HEK293T (cell line): ENCODE measurements around the gene CEP95.
A peak's percentile ranks its signal among the peaks of the same experiment; 100 is the strongest.

ENCODE experiments used
- CTCF ChIA-PET: fragments of 350-600 bp; formaldehyde crosslinking; extraction: SDS; loops from one replicate; lab custom pipeline; 2021; ENCODE audit warnings: antibody characterized with exemption, inconsistent platforms; lab: Yijun Ruan, JAX
- POLR2A ChIA-PET: fragments of 350-600 bp; formaldehyde crosslinking; extraction: SDS; loops from one replicate; lab custom pipeline; 2020; ENCODE audit warnings: antibody characterized with exemption, inconsistent platforms; lab: Yijun Ruan, JAX
- DNase-seq: peaks from one replicate; pipeline ENCODE4 v3.0.0; 2012; ENCODE audit warnings: mixed read lengths; ENCODE audit errors: extremely low spot score
- ARNT ChIP-seq: fragments of 450-650 bp; IDR thresholded peaks from 2 replicates; pipeline ENCODE4 v1.6.1; 2017; ENCODE audit warnings: mild to moderate bottlenecking
- BHLHE40 ChIP-seq: fragments of 450-650 bp; IDR thresholded peaks from 2 replicates; pipeline ENCODE4 v1.6.1; 2016; ENCODE audit warnings: mild to moderate bottlenecking, moderate library complexity, borderline replicate concordance
- CTBP1 ChIP-seq: fragments of 450-650 bp; IDR thresholded peaks from 2 replicates; pipeline ENCODE4 v1.6.1; 2016; ENCODE audit warnings: borderline replicate concordance
- ELF4 ChIP-seq: fragments of 450-650 bp; IDR thresholded peaks from 2 replicates; pipeline ENCODE4 v1.6.1; 2017; ENCODE audit warnings: antibody characterized with exemption
- FOXA1 ChIP-seq: fragments of 450-650 bp; IDR thresholded peaks from 2 replicates; pipeline ENCODE4 v1.6.1; 2016; ENCODE audit warnings: mild to moderate bottlenecking
- FOXK2 ChIP-seq: fragments of 450-650 bp; IDR thresholded peaks from 2 replicates; pipeline ENCODE4 v1.6.1; 2016; ENCODE audit warnings: mild to moderate bottlenecking
- FOXM1 ChIP-seq: fragments of 450-650 bp; IDR thresholded peaks from 2 replicates; pipeline ENCODE4 v1.6.1; 2017; ENCODE audit warnings: mild to moderate bottlenecking, borderline replicate concordance
- HDGF ChIP-seq: fragments of 450-650 bp; IDR thresholded peaks from 2 replicates; pipeline ENCODE4 v1.6.1; 2017; ENCODE audit warnings: antibody characterized with exemption, borderline replicate concordance
- L3MBTL2 ChIP-seq: fragments of 450-650 bp; conservative IDR thresholded peaks from 2 replicates; pipeline ENCODE4 v1.6.1; 2016; ENCODE audit warnings: mild to moderate bottlenecking
- LEF1 ChIP-seq: fragments of 450-650 bp; IDR thresholded peaks from 2 replicates; pipeline ENCODE4 v1.6.1; 2017; ENCODE audit warnings: mild to moderate bottlenecking, borderline replicate concordance
- NFRKB ChIP-seq: fragments of 450-650 bp; IDR thresholded peaks from 2 replicates; pipeline ENCODE4 v1.6.1; 2016; ENCODE audit warnings: mild to moderate bottlenecking, moderate library complexity
- SP1 ChIP-seq: fragments of 450-650 bp; IDR thresholded peaks from 2 replicates; pipeline ENCODE4 v1.6.1; 2017
- SUZ12 ChIP-seq: fragments of 450-650 bp; IDR thresholded peaks from 2 replicates; pipeline ENCODE4 v1.6.1; 2016; ENCODE audit warnings: mild to moderate bottlenecking
- TARDBP ChIP-seq: fragments of 450-650 bp; IDR thresholded peaks from 2 replicates; pipeline ENCODE4 v1.6.1; 2016
- ZNF384 ChIP-seq: fragments of 450-650 bp; IDR thresholded peaks from 2 replicates; pipeline ENCODE4 v1.6.1; 2016
- TF ChIP-seq, protein P1 (sequence below): fragments of 450-650 bp; IDR thresholded peaks from 2 replicates; pipeline ENCODE4 v1.6.1; 2016

The CEP95 gene

DNA sequence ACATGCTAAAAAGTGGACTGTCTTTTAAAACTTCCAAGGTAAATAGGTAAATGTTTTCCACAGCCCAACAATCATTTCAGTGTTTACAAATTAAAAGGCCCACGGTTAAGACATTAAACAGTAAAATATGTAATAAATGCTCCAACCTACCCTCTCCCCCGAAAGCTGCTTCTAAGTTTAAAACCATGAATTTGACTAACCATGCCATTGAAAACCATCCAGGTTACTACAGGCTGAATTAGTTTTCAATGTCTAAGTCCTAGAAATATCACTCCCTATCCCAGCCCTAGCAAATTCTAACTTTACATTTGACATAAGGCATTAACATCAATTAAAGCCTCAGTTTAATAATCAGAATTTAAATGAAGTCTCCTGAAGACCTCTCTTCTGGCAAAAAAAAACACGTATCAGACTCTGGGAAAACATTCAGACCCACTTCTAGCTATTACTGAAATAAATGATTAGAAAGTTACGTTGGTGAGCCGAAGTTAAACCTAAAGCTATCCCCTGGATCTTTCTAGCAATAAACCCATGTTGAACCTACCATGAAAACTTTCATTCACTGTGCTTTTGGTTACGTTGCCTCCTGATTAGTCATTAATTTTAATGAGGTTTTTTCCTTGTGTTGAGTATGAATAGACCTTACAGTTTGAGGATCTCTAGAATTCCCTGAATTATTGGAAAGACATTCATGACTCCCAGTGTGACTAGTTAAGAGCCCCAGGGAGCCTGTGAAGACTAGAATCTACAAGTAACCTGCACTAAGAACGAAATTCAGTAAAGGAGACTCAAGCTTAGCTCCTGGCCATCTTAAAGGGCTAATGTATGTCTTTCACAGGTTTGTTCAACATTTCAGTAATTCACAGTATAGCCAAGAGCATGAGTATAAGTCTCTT is 8.2 kb upstream of the CEP95 start:
- POLR2A ChIA-PET, result interaction anchor here (2.6 to 5.6 kb wide), 2 partner anchors 8 to 151 kb away, joined by 8 to 153 read pairs; partner anchors contain the start of genes CEP95 and DDX5
- CTCF ChIA-PET, result interaction anchor here (1.1 to 3.6 kb wide), 2 partner anchors 8 to 78 kb away, joined by 4 to 16 read pairs; partner anchors contain the start of gene CEP95
- no peak for DNase-seq
- TF ChIP-seq ARNT (no peak), CTBP1 (no peak), BHLHE40 (peak; percentile 45; the same call in 1 of the 2 replicates), NFRKB (peak; percentile 45; the same call in 1 of the 2 replicates)

- ChIA-PET POLR2A (no interaction called here), CTCF (interaction anchor here (3.6 kb wide), 1 partner anchor 79 kb away, joined by 16 read pairs; no protein-coding TSS in a partner anchor)
- TF ChIP-seq, protein P1, sequence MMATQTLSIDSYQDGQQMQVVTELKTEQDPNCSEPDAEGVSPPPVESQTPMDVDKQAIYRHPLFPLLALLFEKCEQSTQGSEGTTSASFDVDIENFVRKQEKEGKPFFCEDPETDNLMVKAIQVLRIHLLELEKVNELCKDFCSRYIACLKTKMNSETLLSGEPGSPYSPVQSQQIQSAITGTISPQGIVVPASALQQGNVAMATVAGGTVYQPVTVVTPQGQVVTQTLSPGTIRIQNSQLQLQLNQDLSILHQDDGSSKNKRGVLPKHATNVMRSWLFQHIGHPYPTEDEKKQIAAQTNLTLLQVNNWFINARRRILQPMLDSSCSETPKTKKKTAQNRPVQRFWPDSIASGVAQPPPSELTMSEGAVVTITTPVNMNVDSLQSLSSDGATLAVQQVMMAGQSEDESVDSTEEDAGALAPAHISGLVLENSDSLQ, result no peak
- TF ChIP-seq SP1 (no peak), TARDBP (no peak), BHLHE40 (no peak), FOXA1 (no peak), NFRKB (no peak), FOXK2 (no peak), ZNF384 (no peak), CTBP1 (no peak), SUZ12 (no peak), ARNT (no peak), LEF1 (no peak), ELF4 (no peak), HDGF (no peak)
- DNase-seq, result no peak
Measured at GRCh38 chr17:64499805-64500486, 6.8 kb upstream of the CEP95 start.

GRCh38 chr17:64500487-64500859 is 6.3 kb upstream of the CEP95 start:
- TF ChIP-seq SP1, result no peak
- no peak for TF ChIP-seq TARDBP
- TF ChIP-seq ELF4, result no peak
- no peak for TF ChIP-seq ARNT
- TF ChIP-seq FOXM1, result no peak
- no peak for TF ChIP-seq BHLHE40
- no peak for TF ChIP-seq ZNF384
- TF ChIP-seq FOXA1, result no peak
- TF ChIP-seq NFRKB, result no peak
- POLR2A ChIA-PET, result interaction anchor here (1.8 kb wide), 1 partner anchor 10 kb away, joined by 5 read pairs; no protein-coding TSS in a partner anchor
- CTCF ChIA-PET, result no interaction called here
- no peak for DNase-seq

- ChIA-PET CTCF (no interaction called here), POLR2A (interaction anchor here (1.8 kb wide), 1 partner anchor 10 kb away, joined by 5 read pairs; no protein-coding TSS in a partner anchor)
- DNase-seq, result no peak
- no peak for TF ChIP-seq LEF1
- TF ChIP-seq, protein P1, result 0 out of 2 replicates have a peak, but pooled peaks have one; percentile 25
Measured at GRCh38 chr17:64500862-64501765, 5.7 kb upstream of the CEP95 start.

DNA sequence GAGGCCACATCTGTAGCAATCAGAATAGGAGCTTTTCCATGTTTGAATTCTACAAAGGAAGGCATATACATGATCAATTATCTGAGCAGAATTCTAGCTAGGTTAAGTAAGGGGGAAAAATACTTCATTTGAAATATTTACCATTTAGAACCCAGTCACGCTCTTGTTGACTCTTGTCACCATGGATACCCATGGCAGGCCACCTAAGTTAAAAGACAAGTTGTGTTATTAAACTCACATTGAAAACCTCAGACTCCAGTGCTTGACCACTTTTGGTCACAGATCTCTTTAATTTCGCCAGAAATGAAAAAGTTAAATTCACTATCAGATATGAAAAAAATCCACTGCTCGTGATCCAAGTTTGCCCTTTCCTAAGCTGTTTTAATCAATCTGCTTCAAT is 4.8 kb upstream of the CEP95 start:
- no peak for TF ChIP-seq NFRKB
- TF ChIP-seq ARNT, result no peak
- no peak for TF ChIP-seq TARDBP
- TF ChIP-seq L3MBTL2, result no peak
- no peak for TF ChIP-seq LEF1
- TF ChIP-seq BHLHE40, result no peak
- no peak for TF ChIP-seq ZNF384
- TF ChIP-seq, protein P1, result no peak
- TF ChIP-seq SP1, result no peak
- ChIA-PET CTCF (interaction anchor here (0.6 kb wide), 1 partner anchor 147 kb away, joined by 3 read pairs; no protein-coding TSS in a partner anchor), POLR2A (interaction anchor here (1.5 to 1.8 kb wide), 2 partner anchors 9 to 10 kb away, joined by 5 to 6 read pairs; no protein-coding TSS in a partner anchor)
- DNase-seq, result no peak
